ENCODE measurements around the gene IMMP2L.
"Not testable (repeated sequence)": the region's sequence is repeated elsewhere in the genome, so short reads cannot be mapped to it uniquely, and the experiment has no call there.

IMMP2L gene

DNA sequence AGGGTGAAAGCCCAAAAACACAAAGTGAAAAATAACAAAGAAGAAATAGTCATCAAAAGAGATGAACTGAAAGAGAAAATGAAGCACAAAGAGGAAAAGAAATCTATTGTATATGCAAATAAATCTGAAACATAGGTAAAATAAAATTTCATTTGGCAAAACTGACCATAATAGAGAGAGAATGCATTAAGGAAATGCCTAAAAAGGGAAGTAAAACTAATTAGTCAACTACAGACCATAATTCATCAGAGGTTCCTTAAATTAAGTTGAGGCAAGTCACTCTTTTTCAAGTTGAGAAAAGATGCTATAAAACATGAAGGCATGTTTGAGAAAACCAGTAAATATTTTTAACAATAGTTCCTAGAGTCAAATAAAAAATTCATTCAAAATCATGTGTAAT lies 238.1 kb downstream of the IMMP2L start:
- DNase-seq = no peak

DNA sequence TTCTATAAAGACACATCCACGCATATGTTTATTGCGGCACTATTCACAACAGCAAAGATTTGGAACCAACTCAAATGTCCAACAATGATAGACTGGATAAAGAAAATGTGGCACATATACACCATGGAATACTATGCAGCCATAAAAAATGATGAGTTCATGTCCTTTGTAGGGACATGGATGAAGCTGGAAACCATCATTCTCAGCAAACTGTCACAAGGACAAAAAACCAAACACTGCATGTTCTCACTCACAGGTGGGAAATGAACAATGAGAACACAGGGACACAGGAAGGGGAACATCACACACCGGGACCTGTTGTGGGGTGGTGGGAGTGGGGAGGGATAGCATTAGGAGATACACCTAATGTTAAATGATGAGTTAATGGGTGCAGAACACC lies 238.6 kb downstream of the IMMP2L start:
- not testable (repeated sequence) for DNase-seq

DNA sequence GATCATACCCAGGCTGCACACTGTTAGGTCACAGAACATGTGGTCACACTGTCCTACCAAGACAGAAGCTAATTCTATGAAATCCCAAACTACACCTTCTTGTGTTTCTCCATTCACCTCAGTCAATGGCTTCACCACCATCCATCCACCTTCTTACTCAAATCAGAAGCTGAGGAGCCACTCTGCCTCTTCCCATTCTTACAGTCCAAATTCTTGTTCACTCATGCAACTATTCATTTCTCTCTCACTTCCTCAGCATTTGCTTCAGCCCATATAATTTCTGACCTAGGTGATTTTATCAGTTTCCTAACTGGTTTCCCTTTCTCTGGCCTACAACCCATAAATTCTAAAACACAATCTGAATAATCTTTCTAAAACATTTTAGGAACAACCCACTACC lies 242.2 kb downstream of the IMMP2L start:
- DNase-seq = no peak

DNA sequence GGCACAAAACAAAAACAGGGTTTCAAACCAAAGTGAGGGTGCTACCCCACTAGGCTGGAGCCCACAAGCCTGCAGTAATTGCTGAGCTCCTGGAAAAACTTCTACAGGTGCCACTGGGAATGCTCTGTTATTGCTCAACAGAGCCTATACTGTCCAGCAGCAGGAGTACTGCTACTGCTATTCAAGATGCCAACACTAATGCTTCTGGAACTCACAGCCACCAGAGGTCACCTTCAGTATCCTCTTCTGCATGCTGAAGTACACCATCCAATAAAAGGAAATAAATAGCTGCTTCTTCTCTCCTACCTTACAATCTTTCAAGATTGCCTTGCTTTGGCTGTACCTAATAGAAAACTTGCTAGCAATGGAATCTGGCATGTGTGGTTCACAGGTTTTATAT lies 249.3 kb downstream of the IMMP2L start:
- no peak for DNase-seq

DNA sequence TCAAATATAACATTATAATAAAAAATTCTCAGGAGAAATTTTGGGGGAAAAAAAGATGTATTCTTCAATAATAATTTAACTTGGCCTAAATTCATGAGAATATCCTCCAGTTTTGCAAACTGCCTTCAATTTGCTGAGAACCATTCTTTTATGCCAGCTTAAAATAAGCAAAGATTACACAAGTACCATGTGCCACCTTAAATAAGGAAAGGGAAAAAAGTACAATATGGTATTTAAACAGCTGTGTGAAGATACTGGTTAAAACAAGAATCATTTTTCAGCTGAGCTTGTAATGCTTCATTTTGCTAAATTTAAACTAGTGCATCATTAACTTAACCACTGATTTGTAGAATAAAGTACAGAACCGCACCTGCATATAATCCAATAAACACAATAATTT lies 253.6 kb downstream of the IMMP2L start:
- no peak for DNase-seq

DNA sequence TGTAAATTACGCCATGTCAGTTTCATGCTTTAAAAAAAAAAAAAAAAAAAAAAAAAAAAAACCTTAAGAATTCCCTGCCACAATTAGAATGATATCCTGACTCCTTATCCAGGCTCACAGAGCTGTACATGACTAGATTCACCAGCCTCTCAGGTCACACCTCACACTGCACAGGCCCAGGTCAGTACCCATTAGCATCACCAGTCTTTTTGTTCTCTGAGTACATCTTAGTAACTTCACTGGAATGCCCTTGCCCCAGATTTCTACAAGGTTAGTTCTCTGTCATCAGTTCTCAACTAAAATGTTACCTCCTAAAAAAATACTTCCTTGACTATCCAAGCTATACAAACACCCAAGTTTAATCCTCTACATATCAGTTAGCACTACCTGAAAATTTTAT lies 260.4 kb downstream of the IMMP2L start:
- no peak for DNase-seq

DNA sequence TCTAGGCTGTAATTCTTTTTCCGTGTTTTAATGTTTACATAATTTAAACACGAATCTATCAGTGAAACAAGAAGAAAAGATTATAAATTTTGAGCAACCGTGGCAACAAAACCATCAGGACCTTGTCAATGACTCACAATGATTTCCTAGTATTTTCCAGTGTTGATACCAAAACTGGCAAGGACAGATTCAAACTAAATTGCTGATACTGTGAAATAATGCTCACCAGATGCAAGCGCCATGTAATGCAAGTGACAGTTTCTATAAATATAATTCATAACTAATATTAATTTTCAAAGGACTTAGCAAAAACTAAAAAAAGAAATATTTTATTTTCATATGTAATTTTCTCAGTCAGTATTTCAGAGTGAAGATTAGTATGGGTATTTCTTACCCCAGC lies 267.8 kb downstream of the IMMP2L start:
- no peak for DNase-seq

DNA sequence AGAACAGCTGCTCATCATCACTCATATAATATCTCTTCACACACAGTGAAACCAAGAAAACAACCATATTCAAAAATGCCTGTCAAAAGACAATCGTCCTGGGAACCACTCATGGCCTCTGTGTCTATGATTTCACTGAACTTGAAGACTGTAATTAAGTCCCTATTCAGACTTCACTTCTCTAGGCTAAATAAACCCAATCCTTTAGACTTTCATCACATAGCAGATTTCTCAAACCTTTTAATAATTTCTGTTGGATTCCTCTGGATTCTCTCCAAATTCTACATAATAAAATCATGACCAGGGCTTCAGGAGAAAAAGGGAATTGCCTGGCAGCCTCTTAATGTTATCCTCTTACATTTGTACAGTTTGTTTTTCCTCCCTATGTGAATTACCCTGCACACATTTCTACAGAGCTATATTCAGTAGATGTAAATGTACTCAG lies 270.2 kb downstream of the IMMP2L start:
- no peak for DNase-seq

DNA sequence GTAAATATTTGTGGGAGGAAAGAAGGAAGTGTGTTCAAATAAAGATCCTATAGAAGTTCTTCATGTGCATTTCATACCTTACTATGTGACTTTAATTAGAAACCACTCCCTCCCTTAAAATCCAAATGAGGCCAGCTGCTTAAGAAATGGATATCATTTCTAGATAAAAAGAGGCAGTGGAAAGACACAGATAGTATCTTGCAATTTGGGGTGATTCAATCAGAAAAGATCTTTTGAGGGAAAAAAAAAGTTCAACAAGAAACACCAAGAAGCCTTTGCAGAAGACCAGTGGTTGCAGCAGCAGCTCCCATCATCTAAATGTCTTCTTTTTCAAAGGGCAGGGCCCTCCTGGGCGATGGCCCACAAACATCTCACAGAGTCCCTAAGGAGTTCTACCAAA lies 271.3 kb downstream of the IMMP2L start:
- no peak for DNase-seq

DNA sequence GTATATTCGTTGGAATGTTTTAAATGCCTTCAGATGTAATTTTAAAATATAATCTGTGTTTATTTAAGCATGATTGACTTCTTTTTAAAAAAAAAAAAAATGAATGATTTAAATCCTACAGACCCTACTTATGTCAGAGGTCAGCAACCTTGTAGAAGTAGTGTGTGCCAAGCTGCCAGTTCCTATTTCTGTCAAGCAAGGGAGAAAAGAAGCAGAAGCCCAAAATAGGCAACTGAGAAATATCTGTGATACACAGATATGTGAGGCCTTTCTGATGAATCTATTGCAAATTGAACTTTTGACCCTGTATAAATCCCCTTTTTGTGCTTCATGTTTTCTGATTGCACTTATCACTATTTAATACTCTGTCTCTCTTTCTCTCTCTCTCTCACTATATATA lies 271.9 kb downstream of the IMMP2L start:
- no peak for DNase-seq

DNA sequence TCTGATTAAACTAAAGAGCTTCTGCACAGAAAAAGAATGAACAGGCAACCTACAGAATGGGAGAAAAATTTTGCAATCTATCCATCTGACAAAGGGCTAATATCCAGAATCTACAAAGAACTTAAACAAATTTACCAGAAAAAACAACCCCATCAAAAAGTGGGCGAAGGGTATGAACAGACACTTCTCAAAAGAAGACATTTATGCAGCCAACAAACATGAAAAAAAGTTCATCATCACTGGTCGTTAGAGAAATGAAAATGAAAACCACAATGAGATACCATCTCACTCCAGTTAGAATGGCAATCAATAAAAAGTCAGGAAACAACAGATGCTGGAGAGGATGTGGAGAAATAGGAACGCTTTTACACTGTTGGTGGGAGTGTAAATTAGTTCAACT lies 273.9 kb downstream of the IMMP2L start:
- DNase-seq = not testable (repeated sequence)

DNA sequence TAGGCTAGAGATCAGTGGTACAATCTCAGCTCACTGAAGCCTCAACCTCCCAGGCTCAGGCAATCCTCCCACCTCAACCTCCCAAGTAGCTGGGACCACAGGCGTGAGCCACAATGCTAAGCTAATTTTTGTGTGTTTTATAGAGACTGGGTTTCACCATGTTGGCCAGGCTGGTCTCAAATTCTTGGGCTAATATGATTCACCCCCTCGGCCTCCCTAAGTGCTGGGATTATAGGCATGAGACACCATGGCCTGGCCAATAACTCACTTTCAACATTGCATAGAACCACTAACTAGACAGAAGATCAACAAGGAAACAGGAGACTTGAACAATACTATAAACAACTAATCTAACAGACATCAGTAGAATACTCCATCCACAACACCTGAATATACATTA lies 279.7 kb downstream of the IMMP2L start:
- DNase-seq = no peak

DNA sequence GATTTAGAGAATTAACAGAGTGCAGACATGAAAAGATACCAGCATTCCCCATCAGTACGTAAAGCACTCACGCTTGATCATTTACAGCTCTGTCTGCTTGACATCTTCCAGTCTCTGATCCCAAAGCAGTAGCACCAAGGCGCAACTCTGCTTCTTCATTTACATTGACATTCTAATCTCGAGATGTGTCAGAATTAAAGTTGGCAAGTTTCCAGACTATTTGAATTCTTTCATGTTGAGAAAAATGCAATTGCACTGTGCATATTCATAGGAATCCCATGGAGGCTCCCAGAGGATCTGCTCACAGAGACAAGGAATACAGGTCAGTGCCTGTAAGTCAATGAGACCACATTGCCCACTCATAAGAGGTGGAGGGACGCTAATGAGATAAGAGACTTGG lies 287.4 kb downstream of the IMMP2L start:
- no peak for DNase-seq

DNA sequence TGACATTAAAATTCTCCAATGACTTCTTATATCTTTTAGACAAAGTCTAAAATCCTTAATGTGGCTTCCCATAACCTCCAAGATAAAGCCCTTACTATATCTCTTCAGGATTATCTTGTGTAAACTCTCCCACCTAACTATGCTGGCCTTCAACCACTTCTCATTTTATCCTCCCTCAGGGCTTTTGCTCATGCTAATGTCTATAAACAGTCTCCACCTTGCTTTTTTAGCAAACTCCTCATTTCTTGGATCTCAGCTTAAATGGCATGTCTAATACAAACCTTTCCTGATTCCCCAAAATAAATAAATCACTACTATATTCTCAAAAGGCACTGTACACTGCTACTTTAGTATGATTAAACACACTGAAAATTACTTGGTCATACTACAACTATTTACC lies 290.2 kb downstream of the IMMP2L start:
- DNase-seq = no peak

DNA sequence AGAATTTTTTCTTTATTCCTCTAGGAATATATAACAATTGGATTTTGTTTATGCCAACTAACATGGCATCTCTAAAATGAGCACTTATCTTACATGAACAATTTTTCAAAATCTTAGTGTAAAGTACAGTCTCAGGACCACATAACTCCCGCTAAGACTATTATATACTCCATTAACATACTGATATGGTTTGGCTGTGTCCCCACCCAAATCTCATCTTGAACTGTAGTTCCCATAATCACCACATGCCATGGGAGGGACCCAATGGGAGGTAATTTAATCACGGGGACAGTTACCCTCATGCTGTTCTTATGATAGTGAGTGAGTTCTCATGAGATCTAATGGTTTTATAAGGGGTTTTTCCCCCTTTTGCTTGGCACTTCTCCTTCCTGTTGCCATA lies 291.5 kb downstream of the IMMP2L start:
- not testable (repeated sequence) for DNase-seq

DNA sequence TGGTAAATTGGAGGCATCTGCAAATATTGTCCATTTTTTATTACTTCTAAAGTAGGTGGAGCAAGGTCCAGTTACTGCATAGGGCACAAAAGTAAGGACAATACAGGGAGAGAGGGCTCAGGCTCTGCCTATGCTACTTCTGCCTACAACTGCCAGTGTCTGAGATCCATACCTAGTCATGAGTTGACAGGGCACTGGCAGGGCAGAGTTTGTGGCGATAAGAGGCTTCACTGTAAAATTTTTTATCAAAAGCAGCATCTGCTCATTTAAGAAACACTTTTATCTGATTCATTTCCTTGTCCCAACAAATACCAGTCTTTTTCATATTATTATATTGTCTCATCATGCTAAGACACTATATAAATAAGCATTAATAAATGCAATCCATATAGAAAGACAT lies 293.4 kb downstream of the IMMP2L start:
- DNase-seq = no peak

DNA sequence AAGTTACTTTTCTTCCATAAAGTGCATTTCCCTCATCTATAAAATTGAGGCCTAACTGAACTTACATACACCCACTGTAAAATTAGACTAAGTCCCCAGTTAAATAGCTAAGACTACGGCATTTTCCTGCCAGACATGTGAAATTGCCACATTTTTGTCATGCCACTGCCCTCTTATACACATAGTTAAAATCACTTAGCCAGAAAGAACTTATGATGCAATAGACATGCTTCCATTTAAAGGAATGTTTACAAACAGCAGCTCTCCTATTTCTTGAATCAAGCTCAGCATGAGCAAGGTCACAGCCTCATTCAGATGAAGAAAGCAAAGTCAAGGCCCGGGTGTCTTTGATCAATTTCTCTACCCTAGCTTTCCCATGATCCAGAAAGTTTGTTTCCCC lies 295.7 kb downstream of the IMMP2L start:
- DNase-seq = no peak

DNA sequence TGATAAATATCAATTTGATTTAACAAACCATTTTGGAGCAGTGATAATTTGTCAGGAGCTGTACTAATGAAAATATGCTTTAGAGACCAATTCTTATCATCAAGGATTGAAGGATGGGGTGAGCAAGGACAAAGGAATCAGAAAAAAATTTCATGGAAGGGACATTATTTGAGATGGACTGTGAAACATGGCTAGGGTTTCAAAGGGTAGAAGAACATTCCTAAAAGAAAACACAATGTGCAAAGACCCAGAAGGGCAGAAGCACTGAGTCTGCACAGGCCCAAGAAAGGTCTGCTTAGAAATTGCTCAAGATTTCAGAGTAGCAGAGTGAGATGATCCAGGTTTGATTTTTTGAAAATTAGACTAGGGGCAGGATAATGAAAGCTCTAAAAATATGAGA lies 296.9 kb downstream of the IMMP2L start:
- DNase-seq = no peak

DNA sequence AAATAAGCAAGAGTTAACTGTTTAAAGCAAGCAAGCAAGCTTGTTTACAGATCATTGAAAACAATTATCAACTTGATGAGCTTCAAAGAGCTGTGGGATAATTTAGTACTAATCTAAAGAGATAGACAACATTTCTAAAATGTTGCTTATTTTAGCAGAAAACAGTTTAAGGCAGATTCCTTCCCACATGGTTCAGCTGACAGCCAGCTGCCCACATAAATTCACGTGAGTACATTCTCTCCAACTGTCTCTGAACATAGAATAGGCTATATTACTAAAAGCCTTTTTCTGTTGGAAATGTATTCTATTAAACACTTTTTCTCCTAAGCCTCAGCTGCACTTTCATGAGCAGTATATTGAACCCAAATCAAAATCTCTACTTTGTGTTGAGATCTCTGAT lies 297.3 kb downstream of the IMMP2L start:
- DNase-seq = no peak

DNA sequence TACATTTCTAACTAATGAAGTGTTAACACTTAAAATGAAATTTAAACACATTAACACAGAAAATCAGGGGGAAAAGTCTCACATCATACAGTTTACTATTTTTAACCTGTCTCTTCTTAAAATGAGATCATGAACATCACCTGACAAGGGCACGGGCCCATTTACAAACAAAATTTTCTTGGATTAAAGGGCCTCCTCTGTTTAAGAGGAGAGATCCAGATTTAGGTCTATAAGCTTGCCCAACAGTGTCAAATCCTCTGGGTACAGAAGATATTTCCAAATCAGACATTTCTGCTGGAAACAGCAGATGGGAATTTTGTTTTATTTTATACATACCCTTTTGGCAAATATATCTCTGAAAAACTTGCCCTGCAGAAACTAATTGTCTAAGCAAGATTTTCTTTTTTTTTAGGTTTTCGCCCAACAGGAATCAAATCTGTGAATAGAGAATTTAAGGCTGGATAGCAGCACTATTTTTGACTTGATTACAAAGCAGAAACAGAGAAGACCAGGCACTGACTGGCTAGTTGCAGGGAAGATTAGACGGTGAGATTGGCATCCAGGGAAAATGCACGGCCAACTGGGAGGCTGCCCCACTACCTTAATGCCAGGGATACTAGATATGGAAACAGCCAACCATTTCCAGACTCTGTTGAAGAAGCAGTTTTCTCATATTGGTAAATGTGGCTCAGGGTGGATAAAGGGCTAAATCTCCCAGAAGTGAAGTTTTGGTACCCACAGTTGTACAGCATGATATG lies 298.0 kb downstream of the IMMP2L start:
- no peak for DNase-seq

DNA sequence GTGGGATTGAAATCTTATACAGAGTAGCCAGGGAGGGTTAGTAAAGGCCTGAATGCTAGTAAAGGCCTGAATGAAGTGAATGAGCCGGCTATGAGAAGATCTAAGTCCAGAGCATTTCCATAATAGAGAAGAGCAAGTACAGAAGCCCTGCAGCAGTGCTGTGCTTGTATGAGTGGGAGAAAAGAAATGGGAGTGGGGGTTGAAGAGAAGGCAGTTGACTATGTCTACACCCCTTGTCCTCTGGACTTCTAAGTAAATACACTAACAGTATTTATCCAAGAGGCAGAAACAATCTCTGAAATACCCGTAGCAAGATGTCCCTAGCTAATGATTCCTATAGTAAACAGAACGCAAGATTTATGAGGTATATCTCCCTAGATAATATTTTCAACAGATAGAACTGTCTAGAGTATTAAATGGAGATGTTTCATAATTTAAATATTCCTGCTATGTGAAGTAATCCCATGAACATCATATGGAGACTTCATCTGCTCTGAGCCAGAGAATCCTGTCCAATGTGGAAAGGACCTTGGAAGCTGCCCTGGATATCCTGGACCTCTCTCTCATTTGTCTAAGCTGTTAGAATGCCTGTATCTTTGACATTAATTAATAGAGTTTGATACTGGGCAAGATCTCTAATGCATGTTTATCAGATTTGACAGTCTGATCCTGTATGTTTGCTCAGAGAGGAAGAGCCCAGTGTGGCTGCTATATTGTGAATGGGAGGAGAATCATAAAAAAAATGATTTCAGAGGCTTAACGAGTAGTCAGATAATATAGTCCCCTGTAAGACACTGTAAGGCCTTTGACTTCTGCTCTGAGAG lies 299.8 kb downstream of the IMMP2L start:
- no peak for DNase-seq

DNA sequence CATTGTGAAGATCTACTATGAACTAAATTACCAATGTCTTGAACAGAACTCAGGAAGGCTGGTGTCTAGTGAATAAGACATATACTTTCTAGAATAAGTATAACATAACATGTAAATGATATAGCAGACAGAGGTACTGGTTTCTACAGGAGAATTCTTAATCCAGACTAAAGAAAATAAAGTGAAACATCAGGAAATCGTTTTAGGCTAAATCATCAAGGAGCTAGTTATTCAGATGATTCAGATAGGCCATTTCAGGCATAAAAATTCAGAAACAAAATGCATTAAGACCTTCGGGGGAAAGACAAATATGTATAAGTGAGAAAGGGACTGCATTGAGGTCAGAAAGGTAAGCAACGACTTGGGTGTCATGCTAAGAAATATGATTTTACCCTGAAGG lies 300.8 kb downstream of the IMMP2L start:
- no peak for DNase-seq

DNA sequence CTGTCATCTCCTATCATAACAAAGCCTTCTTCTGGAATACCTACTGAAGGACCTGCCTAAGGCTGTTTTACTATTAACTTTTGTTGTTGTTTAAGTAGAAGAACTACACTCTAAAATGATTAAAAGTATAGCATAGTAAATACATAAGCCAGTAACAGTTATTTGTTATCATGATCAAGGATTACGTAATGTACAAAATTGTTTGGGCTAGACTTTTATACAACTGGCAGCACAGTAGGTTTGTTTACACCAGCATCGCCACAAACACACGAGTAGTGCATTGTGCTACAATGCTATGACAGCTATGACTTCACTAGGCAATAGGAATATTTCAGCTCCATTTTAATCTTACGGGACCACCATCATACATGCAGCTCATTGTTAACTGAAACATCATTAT lies 302.3 kb downstream of the IMMP2L start:
- DNase-seq = no peak

DNA sequence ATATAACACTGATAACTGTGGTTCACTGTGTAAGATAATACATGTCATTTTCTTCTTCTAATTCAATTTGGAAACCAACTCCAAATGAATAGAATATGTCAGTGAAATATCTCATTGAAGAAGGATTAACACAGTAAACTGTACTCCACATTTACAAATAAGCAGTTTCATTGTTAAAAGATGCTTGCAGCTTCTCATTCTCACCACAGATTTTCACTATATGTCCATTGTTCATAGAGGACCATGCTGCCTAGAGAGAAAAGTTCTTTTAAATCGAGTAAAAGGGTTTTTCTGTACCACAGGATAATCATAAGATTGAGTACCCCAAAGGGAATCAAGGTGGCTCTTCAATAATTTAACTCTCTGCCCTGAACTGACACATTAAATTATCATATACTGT lies 305.9 kb downstream of the IMMP2L start:
- DNase-seq = no peak

DNA sequence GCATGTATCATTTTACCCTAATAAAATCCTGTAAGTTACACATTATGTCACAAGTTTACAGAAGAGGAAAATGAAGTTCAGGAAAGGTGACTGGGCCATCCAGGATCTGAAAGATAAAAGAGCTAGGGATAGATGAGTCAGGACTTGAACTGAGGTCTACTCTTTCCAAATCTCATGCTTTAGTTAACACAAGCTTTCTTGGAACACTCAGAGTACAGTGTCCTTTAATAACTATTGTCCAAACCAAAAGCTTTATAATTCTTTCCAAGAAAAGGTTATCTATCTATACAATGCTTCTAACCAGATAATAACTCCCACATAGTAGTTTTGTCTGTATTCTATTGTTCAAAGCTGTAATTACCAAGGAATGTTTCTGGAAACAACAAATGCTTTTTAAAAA lies 306.7 kb downstream of the IMMP2L start:
- no peak for DNase-seq
